RPMI8226 (cell line): ENCODE measurements around the gene ZNF778.

Experiments
- DNase-seq: peaks from one replicate; pipeline ENCODE4 v3.0.0-alpha.2; 2015

ZNF778 gene

DNA sequence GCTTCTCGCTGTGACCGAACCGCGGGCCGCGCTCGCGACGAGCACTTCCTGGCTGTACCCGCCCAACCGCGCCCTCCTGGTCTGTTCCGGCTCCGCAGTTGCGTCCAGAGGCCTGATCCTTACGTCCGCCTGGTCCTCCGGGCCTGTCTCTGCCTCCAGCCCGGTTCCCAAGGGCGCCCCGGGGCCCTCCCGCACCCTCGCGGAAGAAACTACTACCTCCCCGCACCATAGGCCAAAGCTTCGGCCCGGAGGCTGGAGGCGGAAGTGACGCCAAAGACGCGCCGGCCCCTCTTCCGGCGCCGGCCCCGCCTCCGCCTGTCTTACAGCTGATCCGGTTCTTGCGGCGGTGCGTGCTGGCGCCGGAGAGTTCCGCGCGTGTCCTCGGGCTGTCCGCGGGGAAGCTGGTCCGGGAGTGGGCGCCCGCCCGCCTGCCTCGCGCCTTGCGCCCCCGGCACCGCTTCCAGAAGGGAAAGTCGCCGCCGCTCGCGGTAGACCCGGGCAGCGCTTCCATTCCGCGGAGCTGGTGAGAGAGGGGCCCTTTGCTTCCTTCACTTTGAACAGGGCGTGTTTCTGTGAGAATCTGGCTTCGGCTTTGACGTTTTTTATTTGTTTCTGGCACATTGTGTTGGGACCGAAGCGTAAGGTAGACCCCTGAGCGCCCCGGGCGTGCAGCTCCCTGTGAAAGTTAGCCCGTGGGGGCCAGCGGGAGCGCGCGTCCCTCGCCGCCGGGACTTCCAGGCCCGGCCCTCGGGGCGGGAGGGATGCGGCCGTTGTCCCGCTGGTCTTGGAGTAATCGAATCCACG, at the start of gene ZNF778:
Gene ZNF778, plus strand, starts transcription at position 316 of the 804 bp plus-strand sequence. CDS start 3,425 bp downstream, outside the sequence.
- peak; percentile 84 for DNase-seq

DNA sequence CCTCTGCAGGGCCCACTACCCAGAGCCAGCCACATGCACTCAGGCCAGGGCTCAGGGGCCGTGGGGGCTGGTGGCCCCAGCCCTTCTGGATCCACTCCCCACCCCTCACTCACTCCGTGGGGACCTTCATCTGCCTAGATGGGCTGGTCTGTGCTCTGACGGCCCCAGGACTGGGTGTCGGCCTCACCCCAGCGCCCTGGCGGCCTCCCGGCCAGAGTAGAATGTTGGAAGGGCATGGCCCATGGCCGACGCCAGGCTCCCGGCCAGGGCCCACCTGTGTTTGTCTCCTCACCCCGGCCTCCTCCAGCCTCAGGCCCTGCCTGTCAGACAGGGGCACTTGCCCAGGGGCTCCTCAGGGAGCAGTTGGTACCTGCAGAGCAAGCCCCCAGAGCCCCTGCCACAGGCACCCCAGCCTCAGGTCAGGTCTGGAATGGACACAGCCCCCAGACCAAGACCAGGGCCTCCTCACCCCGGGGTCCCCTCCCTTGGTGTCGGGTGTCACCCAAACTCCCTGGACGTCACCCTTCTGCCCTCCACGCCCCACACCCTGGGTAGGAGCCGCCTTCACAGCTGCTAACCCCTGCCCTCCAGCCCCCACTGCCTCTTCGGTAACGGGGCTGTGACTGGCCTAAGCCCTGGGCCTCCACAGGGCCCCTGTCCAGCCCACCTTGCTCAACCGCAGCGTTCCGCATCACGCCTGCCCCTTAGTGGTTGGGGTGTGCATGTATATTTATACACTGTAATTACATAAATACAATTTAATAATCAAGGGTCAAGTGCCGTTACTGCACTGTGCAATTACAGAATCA, 48.9 kb upstream of the ZNF778 start:
- no peak for DNase-seq

DNA sequence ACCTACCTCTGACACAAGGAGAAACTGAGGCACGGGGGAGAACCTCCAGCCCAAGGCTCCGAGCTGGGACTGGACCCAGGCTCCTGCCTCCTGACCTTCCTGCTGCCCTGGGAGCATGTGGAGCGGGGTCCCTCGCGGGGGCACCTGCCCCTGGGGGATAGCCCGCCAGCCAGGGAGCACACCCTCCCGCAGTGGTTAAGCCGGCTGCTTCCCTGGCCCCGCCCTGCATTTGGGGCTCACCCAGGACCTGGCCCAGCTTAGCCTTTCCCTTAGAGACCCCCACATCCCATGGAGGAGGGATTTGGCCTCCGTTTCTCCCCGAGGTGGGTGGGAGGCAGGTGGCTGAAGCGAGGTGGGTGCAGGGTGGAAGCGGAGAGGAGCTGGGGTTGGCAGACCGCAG, 47.7 kb upstream of the ZNF778 start:
- DNase-seq, result no peak

DNA sequence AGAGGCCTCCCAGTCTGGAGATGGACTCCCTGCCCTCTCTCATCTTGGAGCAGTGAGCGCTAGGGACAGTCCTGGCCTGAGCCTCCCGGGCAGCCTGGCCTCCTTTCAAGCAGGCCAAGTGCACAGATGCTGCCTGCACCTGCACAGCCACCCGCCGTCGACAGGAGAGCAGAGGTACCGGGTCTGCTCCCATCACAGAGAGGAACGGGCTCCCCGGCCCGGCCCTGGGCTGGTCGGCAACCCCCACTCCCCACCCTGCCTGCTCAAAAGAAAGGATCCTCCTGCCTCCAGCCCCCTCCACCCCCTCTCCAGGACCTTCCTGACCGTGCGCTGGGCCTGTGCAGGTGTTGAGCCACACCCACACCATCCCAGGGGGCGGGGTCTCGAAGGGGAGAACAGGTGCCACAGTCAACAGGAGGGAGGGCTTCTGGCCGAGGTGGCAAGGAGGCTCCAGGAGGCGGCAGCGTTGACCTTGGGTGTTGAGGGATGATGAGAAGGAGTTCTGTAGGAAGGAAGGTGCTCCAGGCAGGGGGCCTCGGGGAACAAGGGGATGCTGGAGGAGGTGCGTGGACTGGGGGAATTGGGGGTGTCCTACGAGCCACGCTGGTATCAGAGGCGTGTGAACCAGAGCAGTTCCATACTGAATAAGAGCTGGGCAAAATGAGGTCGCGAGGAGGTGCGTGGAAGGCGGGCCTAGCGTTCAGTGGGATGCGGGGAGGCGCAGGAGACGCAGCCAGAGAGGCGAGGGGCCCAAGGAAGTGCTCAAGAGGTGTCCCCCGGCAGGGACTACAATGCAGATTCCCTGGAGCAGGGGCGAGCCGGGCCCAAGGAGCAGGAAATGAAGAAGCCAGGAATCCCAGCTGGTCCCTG, 46.9 kb upstream of the ZNF778 start:
- DNase-seq, result peak; percentile 83

DNA sequence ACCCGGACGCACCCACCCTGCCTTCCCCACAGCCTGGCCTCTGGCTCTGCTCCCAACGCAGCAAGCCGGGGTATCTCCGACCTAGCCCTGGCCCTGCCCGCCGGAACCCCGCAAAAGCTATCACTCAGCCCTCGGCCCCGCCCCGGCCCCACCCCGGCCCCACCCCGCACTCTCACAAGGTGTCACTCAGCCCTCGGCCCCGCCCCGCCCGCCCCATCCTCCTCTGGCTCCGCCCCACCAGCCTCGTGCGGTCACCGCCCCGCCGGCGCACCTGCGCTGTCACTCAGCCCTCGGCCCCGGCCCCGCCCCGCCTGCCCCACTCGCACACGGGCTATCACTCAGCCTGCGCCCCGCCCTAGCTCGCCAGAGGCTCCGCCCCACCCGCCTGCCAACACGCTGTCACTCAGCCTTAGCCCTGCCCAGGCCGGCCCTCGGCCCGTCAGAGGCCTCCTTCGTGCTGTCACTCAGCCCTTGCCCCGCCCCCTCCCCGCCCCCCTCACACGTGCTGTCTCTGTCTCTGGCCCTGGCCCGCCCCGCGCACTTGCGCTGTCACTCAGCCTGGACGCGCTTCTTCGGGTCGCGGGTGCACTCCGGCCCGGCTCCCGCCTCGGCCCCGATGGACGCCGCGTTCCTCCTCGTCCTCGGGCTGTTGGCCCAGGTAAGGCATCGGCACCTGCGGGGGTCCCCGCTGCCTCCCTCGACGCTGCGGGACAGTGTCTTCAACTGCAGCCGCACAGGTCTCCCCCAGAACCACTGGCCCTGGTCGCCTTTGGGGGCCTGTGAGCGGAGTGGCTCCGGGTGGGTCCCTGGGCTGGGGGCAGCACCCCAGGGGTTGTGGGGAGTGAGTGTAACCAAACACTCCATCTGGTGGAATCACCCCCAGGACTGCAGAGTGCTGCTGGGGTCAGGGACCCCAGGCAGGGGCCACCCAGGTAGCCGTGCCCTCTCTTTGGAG, 46.0 kb upstream of the ZNF778 start, which contains the start of gene CDH15:
Gene CDH15, plus strand, starts transcription at position 533 of the 955 bp plus-strand sequence. Its CDS starts 84 bp downstream, at position 617.
- DNase-seq, result peak; percentile 96

DNA sequence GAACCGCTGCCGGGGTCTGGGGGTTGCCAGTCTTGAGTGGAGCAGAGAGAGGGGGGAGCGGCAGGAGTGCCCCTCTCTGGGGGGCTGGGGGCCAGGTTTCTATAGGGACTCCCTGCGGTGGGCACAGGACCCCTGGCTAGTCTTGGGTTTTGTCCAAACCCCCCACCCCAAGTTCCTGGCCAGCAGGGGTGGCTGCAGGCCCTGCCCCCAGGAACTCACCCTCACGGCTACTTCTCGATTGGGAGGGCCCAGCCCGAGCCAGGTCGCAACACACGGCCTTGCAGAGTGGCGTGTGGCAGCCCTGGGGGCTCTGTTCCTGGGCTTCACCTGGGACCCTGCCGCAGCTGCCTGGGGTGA, 45.4 kb upstream of the ZNF778 start:
- no peak for DNase-seq

DNA sequence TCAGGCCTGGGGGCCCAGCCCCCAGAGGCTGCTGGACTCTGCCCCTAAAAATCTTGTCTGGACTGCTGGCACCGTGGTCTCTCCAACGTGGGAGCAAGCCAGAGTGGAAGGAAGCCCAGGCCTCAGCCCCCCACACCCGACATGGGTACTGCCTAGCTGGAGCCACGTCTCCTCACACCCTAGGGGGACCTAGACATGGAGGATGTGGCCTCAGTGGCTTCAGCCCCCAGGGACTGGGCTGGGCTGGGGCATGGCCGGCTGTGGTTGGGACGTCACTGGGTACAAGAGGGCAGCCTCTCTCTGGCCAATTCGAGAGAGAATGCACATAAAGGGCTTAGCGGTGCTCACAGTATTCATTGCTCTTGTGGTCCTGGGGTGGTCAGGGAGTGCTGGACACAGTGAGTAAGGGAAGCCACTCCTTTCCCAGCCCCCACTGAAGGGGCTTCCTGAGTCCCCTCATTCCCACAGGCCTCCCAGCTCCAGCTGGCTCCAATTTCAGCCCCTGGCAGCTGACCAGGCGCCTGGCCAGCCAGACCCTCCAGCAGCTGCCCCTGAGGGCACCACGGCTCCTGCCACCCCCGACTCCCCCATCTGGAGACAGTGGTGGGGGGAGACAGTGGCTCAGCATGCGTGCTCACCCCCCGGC, 44.9 kb upstream of the ZNF778 start:
- no peak for DNase-seq

DNA sequence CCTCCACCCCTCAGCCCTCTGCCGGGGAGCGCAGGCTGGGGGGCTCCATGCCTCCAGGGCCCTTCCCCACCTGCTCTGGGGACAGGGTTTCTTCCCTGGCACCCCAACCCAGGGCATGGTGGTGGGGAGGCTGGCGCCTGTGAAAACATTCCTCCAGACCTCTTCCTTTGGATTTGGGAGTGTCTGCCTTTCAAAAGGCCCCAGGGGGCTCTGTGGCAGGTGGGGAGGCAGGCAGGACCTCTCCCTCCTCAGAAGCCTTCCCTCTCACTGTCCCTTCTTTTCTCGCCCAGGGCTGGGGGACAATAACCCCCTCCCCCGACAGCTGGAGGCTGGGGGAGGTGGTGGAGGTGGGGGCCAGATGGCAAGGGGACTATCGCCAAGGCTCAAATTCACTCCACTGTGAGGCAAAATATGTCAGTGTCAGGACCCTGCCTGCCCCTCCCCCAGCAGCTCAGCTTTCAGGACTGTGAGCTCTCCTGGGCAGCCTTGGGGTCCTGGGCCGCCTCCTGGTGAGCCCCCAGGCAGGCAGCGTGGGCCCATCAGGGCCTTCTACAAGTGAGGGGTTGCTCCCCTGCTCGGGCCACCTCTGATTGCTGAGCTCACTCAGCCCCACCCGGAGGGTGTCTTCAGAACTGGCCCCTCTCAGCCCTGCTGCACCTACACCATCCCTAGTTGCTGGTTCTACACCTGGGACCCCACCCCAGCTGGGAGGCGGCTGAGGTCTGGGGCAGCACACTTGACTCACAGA, 44.2 kb upstream of the ZNF778 start:
- DNase-seq, result no peak

DNA sequence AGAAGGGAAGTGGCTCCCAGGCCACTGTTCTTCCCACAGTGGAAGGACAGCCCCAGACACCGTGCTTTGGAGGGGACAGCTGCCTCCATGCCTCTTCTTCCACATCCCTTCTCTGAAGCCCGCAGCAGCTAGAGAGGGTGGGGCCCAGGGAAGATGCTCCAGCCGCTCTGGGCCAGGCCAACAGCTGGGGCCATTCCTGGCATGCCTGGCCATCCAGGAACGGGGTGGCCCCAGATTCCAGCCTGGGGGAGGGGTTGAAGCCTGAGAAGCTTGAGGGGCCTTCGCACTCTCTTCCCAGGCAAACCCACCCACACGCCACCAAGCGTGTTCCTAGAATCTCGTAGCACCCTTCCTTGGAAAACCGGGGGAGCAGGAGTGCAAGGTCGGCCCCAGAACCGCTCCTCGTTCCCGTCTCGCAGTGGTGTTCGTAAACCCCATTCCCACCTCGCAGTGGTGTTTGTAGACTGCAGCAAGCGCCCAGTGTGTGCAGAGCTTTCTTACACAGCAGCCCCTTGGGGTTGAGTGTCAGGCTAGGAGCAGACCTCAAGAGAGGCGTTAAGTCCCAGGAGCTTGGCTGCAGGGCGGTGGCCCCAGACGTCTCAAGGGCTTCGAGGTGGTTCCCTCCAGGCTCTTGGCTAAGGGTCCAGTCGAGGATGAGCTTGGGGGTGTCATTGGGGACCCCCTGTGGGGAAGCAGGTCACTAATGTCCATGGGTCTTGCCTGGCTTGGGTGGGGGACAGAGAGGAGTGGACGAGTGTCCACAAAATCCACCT, 43.3 kb upstream of the ZNF778 start:
- DNase-seq, result no peak

DNA sequence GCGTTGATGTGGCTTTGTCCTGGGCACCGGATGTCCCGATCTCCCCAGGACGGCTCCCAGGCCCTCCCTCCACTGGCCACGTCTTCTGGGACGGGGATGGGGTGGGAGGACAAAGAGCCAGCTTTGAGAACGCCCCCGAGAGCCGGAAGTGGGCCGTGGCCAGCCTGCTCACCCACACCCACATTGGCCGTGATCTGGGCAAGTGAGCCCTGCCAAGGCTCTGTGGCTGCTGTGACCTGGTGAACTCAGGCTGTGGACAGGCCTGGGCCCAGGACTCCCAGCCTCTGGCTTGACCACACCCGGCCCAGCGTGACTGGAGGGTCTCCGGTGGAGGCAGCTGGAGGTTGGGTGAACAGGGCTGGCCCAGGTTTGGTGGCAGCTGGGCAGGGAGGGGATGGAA, 42.6 kb upstream of the ZNF778 start:
- DNase-seq, result no peak

DNA sequence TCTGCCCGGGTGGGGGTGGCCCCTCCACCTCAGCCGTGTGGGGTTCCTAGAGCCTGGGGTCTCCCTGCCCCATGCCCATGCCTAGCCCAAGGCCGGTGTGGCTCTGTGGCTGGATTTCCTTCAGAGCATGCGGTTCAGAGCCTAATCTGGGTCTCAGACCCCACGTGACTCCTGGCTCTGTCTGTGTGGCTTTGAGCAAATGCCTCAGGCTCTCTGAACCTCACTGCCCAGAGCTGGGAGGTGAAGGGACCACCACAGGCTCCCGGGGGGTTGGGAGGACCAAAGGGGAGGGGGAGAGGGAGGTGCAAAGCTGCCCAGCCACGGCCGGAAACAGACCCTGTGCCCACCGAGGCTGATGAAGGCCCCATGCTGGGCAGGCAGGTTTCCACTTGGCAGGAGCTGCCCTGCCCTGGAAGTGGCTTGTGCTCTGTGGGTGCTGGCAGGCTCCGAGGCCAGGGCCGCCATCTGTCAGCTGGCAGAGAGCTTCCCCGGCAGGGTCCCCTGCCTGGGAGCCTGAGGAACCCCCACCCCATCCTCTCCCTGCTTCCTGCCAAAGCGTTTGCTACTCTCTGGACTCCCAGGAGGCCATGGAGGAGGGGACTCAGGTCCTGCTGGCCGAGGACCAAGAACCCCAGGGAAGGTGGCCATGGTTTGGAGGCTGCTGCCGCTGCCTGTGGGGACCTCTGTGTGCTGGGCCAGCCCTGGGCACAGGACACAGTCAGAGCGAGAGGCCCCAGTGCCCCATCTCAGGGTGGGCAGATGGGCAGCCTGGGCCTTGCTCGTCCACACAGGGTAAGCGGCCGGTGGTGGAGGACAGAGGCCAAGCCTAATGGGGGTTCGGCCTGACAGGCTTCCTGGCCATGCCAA, 42.0 kb upstream of the ZNF778 start:
- DNase-seq, result no peak

DNA sequence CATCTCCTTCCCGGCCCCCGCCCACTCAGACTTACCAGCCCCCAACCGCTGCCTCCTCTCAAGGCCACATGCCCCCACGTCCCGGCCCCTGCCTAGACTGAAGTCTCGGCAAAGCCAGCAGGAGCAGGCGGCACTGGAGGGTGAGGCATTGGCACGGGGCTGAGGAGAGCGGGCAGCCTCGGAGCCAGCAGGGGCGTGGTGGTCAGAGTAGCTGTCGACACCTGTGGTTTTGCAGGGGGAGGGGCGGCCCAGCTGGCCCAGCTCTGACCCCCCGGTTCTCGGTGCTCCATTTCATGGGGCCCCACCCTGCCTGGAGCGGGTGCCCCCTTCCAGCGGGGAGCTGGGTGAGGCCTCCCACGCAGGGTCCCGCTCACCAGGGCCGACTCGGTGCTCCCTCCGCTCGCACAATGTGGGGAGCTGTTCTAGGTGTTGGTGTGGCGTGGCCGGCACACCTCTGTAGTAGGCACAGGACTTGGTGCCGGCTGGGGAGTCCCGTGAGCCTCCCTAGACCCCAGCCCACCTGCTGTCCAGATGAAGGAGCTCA, 41.3 kb upstream of the ZNF778 start:
- no peak for DNase-seq

DNA sequence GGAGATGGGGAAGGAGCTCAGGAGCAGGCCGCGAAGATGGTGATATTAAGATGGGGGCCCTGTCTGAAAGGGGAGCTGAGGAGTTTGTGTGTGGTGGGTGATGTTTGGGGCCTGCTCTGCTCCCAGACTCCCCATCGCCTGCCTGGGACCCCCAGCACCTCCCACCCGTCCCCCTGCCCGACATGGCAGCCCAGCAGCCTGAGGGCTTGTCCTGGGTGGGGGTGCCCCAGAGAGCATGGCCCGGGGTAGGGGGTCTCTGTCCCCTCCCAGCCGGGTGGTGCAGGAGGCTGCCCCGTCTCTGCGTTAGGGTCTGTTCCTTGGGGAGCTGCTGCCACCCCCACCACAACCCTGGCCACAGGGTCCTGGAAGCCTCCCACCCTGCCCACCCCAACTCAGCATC, 40.8 kb upstream of the ZNF778 start:
- DNase-seq, result no peak

DNA sequence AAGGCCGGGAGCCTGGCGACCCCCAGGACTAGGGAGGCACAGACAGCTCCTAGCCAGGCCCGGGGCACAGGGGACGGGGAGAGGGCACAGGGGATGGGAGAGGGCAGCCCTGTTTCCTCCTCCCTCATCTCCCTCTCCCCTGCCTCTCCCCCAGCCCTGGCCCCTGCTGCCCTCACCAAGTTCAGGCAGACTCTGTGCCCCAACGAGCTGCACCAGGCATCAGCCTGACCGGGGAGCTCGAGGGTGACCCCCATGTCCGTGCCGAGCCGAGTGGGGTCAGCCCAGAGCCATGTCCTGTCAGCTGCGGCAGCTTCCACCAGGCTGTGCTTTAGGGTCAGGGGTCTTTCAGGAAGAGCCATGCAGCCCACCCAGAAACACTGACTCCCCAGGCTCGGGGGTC, 40.0 kb upstream of the ZNF778 start:
- DNase-seq, result no peak

DNA sequence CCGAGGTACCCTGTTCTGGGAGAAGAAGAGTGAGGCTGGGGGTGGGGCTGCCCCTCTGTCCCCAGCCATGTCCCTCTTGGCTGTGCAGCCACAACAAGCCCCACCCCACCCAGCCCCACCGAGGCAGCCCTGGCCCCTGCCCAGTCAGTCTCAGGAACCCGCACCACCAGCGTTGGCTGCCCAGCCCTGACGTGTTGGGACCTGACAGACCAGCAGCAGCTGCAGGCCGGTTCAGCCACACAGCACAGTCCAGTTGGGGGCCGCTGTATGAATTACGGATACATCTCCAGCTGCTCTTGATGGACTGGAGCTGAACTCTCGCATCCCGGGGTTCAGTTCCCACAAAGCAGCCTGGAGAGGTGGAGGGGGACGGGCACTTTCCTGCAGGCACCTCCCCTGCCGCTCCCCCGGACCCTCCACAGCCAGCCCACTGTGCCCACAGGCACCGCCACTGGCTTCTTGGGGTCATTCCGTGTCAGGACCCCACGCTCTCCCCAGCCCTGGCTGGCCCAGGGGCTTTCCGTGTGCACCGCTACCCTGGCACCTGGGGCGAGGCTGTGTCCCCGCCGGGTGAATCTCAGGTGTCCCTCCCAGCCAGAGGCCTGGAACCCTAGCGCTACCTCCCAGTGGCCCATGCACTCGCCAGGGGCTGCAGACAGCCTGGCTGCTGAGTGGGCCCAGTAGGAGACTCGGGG, 38.9 kb upstream of the ZNF778 start:
- no peak for DNase-seq

DNA sequence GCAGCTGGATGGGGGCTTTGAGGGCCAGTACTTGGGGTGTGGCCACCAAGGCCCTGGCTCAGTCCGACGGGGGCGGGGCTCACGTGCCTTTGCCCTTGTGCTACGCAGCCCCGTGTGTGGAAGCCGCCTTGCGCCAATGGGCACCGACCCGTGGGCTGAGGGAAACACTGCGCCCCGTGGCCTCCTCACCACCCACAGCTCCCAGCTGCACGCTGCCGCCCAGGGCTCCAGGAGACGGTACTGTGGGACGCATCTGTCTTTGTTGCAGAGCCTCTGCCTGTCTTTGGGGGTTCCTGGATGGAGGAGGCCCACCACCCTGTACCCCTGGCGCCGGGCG, 38.4 kb upstream of the ZNF778 start:
- DNase-seq, result no peak

DNA sequence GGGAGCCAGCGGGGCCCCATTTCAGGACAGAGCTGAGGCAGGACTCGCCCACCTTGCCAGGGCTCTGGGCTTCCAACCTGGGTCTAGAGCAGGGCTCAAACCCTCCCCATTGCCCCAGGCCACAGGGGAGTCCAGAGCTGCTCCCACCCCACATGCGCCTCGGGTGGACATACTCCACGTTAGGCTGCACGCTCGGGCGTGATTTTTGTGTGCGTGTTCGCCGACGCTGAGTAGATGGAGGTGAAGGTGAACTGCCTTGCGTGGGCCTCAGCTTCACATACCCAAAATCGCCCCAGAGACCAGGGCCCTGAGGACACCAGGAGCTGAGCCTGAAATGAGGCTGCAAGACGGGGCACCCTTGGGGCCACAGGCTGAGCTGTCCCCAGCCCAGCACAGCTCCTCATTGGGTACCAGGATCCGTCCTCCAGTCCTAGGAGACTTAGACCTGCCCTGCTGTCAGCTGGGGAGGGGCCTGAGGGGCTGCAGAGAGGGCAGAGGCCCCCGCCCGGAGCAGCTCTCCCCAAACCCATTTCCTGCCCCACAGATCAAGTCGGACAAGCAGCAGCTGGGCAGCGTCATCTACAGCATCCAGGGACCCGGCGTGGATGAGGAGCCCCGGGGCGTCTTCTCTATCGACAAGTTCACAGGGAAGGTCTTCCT, 37.7 kb upstream of the ZNF778 start:
- no peak for DNase-seq
